T follicular helper cell (primary cell): ENCODE results near the gene LRRC4C.

Source experiments
- DNase-seq: peaks from one replicate; pipeline ENCODE4 v3.0.0-alpha.2; 2020; ENCODE audit warnings: low read depth

The LRRC4C gene

DNA sequence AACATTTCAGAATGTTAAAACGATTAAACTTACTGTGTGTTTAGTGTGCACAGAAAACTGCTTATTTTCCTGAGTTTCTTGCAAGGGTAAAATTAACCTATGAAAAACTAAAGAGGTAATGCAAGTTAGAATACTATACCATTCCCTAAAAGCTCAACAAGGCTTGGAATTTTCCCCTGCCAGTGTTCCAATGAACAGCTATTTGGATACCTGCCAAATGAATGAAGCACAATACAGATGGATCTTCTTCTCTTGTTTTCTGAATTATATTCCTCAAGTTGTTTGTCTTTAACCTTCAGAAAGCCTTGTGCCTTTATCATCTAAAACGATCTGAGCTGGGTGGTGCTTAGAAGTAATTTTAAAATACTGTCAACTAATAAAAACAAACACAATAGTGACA is 204.5 kb downstream of the LRRC4C start:
- DNase-seq, result no peak

DNA sequence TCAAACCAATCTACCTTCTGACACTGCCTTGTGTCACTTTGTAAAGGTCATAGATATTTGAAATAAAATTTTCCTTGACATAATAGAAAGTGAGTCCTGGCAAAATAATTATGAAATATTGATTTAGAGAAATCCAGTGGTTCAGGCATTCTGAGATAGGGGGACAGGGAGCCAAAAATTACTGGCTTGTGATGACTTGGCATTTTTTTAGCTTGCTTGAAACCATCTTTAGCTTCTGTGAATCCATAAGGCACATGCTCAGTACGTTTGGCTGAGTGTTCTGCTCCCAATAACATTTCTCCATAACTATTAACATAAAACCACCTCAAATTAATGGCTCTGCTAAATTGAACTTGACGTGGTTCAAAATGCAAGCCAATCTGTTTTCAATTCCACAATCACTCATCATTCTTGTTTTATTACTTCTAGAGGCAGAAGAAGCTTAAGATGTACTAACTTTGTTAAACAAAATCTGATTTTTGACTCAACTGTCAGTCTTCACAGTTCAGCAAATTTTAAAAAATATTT is 209.0 kb downstream of the LRRC4C start:
- no peak for DNase-seq

GRCh38 chr11:41247621-41248020 is 211.8 kb downstream of the LRRC4C start:
- no peak for DNase-seq

DNA sequence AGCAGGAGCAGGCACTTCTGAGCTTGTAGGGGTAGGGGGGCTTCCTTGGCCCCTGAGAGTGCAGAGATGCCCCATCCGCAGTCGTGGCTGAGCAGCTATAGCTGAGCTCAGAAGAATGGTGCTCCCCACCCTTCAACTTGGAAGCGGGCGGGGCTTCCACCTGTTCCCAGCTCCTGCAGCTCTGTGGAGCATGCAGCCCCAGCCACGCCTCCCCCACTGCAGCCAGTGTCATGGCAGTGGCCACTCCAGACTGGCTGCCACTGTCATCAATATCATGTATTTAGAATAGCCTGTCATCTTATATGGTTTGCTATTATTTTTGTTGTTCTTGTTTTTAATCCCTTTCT is 213.1 kb downstream of the LRRC4C start:
- DNase-seq, result no peak

DNA sequence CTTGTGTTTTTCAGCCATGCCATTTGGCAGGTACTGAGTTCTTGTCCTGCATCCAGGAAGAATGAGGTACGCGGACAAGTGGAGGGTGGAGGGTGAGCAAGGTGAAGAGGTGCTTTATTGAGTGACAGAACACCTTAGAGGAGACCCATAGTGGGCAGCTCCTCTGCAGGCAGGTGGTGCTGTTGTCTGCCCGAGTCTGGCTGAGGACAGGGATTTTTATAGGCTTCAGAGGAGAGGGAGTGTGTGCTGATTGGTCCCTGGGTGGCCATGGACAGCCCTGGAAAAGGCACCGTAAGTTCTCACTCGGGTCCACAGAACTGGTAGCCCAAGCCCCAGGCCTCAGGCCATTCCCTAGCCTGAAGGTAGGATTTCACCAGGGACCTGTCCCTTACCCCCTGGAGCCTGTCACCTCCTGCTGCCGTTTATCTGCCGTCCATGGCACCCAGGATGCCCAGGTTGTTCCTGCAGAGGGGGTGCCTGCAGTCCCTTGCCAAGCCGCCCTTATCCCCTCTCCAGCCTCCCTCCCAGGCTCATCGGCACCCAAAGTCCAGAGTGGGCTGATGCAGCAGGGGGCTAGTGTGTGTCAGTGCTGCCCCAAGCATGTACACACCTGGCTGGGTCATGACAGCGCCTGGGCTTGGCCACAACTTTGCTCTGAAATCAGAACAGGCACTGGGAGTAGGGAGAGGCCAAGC is 213.6 kb downstream of the LRRC4C start:
- DNase-seq, result no peak

GRCh38 chr11:41245184-41245583 is 214.3 kb downstream of the LRRC4C start:
- DNase-seq, result no peak

DNA sequence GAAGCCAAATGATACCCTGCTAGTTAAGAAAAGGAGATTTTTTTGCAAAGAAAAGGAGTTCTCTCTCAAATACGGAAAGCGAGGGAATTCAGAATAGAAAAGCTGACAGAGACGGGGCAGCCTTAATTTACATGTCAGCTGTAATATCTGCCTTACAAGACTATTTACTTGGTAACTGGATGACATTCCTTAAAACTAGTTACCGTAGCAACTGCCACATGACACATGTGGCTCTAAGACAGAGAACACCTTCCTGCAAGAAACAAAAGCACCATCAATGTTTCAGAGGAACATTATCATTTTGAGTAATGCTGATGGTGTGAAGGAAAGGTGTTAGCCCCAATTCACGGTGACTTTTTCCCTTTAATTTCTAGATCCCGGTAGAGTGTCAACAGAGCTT is 222.1 kb downstream of the LRRC4C start:
- no peak for DNase-seq

DNA sequence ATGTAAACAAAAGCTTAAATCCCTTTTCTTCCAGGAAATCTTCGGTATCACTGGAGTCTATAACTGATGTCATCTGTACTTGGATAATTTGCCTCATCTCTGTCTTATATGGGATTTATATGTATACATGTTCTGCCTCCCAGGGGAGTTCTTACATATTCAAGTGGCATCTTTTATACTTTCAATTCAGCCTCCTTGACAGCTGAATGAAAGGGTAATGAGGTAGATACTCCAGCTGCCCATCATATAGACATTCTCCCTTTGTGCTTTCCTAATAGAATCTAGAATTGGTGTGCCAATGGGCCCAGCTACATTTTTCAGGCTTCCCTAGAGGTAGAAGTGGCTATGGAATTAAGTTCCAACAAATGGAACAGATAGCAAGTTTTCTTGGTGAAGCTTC is 223.8 kb downstream of the LRRC4C start:
- DNase-seq, result no peak

DNA sequence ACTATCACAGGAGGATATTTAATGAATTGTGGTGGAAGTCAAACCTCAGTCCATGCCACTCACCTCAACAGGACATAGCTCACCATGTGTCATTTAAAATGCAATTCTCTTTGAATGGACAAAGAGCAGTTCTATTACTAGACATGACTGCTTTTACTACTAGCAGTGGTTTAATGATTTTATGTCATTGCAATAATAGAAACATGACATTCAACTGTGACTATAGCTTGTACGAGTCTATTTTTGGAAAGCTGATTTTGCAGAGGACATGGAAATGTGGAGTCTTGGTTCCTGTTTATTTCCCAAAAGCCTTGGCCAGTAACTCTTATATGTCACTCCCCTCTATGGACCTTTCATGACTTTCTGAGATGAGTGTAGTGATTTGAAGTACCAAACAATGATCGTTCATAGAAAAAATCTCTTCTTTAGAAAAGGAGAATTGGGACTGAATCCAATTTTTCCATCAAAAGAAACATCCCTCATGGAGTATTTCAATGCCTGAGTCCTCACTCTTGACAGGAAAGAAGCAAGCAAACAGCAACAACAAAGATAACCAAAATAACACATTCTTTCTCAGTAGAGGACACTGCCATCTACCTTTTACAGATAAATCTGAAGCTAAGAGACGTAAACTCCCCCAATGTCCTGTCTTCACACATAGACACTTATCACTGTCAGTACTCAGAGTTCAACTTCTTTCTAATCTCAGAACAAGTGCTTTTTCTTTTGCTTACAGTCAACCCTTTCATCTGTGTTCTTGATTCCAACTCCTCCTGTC is 233.4 kb downstream of the LRRC4C start:
- no peak for DNase-seq

- DNase-seq, result no peak
Observed at GRCh38 chr11:41222236-41222635, 237.2 kb downstream of the LRRC4C start.

DNA sequence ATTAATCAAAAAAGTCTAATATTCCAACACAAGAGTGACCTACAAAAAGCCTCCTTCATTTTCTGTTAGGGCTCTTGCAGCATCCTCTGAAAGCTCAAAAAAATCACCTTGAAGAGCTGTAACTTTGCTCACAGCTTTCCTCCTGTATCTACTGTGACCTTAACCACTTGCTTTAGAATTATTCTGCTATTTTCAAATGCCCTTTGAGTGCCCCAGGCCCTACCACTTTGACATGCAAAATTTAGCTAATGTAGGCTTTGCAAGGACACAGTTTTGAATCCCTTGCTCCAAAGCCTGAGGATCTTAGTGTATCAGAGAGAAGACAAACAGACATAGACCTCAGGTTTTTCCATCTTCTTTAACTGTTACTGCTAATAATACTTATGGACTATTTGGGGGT is 253.1 kb downstream of the LRRC4C start:
- no peak for DNase-seq

GRCh38 chr11:41201156-41201555 is 258.3 kb downstream of the LRRC4C start:
- DNase-seq, result no peak

DNA sequence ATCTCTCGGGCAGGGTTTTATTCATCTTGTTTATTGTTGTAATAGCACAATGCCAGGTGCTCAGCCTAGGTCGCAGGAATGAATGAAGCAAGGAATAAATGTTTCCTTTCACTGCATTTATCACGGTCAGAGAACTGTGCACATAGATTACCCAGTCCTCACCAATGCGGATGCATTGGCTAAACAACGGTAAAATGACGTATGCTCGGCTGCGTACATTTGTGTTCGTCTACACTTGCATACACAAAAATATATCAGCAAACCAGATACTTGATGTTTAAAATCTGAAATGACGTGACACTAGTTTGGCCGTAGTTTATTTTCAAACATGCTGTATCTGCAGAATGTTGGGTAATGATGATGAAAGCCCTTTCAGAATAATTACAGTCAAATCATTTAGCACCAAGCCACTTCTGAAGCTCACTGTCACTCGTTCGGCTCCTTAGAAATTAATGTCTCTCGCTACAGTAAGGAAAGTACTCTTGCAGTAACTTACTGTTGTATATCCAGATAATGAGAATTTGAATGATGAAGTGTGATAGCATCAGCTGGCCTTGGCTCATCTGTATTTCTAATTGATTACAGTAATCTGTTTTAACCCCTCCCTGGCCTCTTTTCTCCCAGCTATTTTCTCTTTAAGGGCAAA is 268.9 kb downstream of the LRRC4C start:
- no peak for DNase-seq

DNA sequence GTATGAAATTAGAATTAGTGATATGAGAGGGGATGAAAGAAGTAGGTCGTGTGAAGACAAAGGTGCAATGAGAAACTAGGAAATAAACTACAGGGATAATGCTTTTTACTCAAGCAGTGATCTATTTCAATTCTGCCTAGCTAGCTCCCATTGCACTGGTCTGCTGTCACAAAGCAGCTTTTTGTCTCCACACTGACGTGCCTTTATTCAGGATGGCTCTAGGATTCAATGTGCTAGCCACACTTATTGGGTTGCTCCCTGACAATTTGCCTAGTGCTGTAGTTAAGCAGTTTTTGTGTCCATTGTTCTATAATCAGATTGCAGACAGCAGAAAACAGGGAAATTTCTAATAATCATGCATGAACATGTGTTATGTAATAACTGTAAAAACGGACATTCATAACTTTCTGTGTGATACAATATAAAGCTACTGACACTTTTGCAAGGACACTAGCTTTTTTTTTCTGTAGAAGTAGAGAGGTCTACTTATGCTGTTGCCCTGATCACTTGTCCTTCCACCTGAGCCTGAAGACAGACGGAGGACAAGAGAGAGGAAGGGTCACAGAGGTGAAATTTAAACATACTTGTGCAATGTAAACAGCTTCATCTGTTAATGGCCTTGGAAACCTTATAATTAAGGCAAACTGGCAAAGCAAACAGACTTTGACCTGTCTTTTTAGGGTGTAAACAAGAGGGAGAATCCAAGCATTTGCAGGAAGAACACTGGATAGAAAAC is 269.6 kb downstream of the LRRC4C start:
- no peak for DNase-seq

DNA sequence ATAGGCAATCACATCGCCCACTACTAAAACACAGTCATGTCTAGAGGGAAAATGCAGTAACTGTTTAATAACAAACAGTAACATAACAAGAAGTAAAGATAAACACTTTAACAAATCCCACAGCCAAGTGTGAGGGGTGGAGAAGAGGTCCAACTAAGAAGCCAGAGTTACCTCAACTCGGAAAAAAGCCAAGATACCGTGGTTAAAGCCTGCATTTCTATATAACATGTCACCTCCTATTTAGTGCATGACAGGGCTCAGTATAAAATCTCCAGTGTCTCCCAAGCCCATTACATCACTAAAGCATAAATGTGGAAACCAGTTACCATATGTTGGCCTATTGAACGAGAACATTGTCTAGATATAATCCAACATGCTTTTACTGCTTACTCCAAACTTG is 281.7 kb downstream of the LRRC4C start:
- DNase-seq, result no peak

DNA sequence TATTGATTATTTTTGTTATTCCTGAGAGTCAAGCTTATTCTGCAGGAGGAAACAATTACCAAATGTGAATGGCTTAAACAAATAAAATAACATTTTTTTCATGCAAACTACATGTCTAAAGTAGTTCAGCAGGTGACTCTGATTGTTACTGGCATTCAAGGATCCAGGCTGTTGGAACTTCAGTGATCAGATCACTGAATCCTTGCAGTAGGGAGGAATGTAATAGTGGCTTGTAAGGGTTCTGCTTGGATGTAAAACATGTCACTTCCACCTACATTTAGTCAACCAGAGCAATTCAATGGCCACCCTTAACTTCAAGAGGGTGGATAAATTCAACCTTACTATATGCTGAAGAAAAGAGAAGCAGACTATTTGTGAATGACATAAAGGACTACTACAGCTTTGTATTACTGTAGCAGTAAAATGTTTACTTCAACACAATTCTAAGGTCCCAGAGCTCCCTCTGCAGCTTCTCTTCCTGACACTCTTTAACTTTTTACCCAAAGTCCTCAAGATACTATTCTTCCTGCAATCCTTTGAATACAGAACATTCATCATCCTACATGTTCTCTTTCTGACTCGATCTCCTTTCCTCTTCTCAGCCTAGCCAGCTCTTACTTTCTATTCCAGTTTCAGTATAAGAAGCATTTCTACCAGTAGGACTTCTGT is 284.0 kb downstream of the LRRC4C start:
- DNase-seq, result no peak

DNA sequence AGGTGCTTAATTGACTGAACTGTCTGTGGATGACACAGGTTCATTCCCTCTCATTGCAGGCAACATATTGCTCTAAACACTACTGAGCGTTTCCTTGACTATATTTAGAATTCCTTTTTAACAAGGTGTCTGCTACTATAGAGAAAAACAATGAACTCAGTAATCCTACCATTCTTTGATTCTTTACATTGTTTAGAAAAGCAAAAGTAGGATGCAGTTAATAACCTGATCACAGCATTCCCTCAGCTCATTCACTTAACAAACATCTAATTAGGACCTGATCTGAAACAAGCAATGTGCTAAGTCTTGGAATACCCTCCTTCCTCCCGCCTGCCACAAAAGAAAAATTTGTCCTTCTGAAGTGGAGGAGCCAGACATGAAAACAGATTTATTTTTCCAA is 313.1 kb downstream of the LRRC4C start:
- no peak for DNase-seq

DNA sequence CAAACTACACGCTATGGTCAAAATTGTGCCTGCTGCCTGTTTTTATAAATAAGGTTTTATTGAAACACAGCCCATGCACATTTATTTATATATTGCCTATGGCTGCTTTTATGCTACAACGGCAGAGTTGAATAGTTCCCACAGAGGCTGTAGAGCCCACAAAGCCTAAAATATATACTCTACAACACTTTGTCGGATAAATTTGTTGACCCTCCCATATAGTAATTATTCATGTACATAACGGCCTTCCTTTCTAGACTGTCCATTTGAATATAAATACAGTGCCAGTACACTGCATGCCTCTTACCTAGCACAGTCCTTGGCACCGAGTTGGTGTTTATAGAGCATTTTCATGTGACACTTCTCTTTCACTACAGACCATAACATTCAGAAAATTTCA is 314.0 kb downstream of the LRRC4C start:
- DNase-seq, result no peak

GRCh38 chr11:41134971-41135370 is 324.5 kb downstream of the LRRC4C start:
- no peak for DNase-seq

GRCh38 chr11:41133023-41133422 is 326.4 kb downstream of the LRRC4C start:
- DNase-seq, result no peak

DNA sequence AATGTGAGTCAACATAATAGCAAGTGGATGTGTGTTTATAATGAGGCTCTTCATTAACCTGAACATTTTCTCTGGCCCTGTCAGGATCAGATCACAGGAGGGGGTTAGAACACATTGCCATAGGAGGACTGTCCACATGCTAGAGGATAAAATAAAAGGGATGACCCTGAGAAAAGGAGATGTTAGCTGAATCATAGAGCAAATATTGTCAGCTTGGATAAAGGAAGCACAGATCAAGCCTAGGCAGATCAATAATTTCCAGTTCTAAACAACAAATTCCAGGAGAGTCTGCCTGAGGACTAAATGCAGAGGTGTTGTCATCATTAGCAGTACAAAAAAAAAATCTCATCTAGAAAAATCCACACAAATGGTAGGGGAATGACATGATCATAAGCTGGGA is 337.9 kb downstream of the LRRC4C start:
- DNase-seq, result no peak

GRCh38 chr11:41119484-41119883 is 340.0 kb downstream of the LRRC4C start:
- DNase-seq, result no peak
